Mucosa of descending colon (tissue), 3 donors: Measurements from ENCODE around the gene SPP2. TPM values are rescaled to one million over a fixed set of nuclear protein-coding genes. Genes with fewer than 3 reads are reported as not detected.

ENCODE experiments used
- ATAC-seq: fragments of 200-7000 bp; cut with Tn5 transposase; one replicate; pipeline ENCODE4 v1.9.1; 2020; ENCODE audit warnings: mild to moderate bottlenecking, moderate library complexity
- DNase-seq, 3 donors: peaks; one replicate each; pipeline ENCODE4 v3.0.0-alpha.2; 2020
- H3K36me3 ChIP-seq: fragments of 200-600 bp; one replicate; pipeline ENCODE4 v1.8.0; 2021; ENCODE audit warnings: low read depth, mild to moderate bottlenecking
- H3K4me1 ChIP-seq: fragments of 200-600 bp; one replicate; pipeline ENCODE4 v1.8.0; 2021; ENCODE audit warnings: low read depth, mild to moderate bottlenecking
- H3K4me3 ChIP-seq: fragments of 200-600 bp; one replicate; pipeline ENCODE4 v1.8.0; 2021; ENCODE audit warnings: mild to moderate bottlenecking
- H3K9me3 ChIP-seq: fragments of 200-600 bp; one replicate; pipeline ENCODE4 v1.8.0; 2021; ENCODE audit warnings: mild to moderate bottlenecking
- CTCF ChIP-seq: fragments of 200-600 bp; IDR thresholded peaks from one replicate; pipeline ENCODE4 v1.8.0; 2022; ENCODE audit warnings: antibody characterized with exemption, mild to moderate bottlenecking
- intact Hi-C, 2 donors: fragments of 100-400 bp; cut with DNase I in 1 of 2; cut with micrococcal nuclease in 1 of 2; formaldehyde crosslinking; loops; one replicate each; pipeline versions ENCODE4 v1.11.0 to v1.11.1; 2022; cut with DNase I, micrococcal nuclease
- total RNA-seq, 3 donors: library from RNA; stranded (reverse); fragmentation: NEBNext Ultra II Directional in 2 of 3; extraction: Animal tissue kit (Norgen Biotek cat#: 25700) in 2 of 3; gene quantifications; one replicate each; pipeline versions ENCODE4 v1.2.1 to v1.2.4, GENCODE V29; 2021 to 2023
- donor health status: DM: no; HTN: no; CAD: no; lungs with moderate emphysema.
- donor health status: DM: no; HTN: no; CAD: no.
- donor health status: DM: no; HTN: yes; CAD: no.

SPP2 gene
- total RNA-seq, 3 donors from 2014 or later: not detected

GRCh38 chr2:234100686-234101085, 50.2 kb downstream of the SPP2 start:
- no peak for TF ChIP-seq CTCF
- DNase-seq (no peak), ATAC-seq (peak; percentile 37)
- intact Hi-C loops: no loop called here
- no peaks in the 10 kb centered on the region for H3K9me3 ChIP-seq
- no peaks in the 10 kb centered on the region for H3K4me1 ChIP-seq
- H3K4me3 ChIP-seq: no peak overlapping the region
- H3K36me3 ChIP-seq: no peaks in the 10 kb centered on the region

- Histone ChIP-seq H3K4me3 (no peak overlapping the region), H3K36me3 (no peaks in the 10 kb centered on the region), H3K9me3 (no peaks in the 10 kb centered on the region), H3K4me1 (no peaks in the 10 kb centered on the region)
- ATAC-seq (peak; percentile 86), DNase-seq (peak in 1 of 3 donors; percentile 18)
- no peak for TF ChIP-seq CTCF
- intact Hi-C loops: no loop called here
These were observed 51.6 kb downstream of the SPP2 start for GRCh38 chr2:234102112-234102511.

GRCh38 chr2:234107861-234108260, 57.4 kb downstream of the SPP2 start:
- ATAC-seq: no peak
- Histone ChIP-seq H3K4me3 (no peak overlapping the region), H3K9me3 (no peaks in the 10 kb centered on the region), H3K4me1 (no peaks in the 10 kb centered on the region), H3K36me3 (no peaks in the 10 kb centered on the region)
- TF ChIP-seq CTCF: no peak
- intact Hi-C loops: no loop called here
- DNase-seq: no peak

- no peak for TF ChIP-seq CTCF
- no peaks in the 10 kb centered on the region for H3K36me3 ChIP-seq
- ATAC-seq (no peak), DNase-seq (no peak)
- intact Hi-C loops: no loop called here
- no peaks in the 10 kb centered on the region for H3K9me3 ChIP-seq
- no peaks in the 10 kb centered on the region for H3K4me1 ChIP-seq
- no peak overlapping the region for H3K4me3 ChIP-seq
These were observed 58.8 kb downstream of the SPP2 start for GRCh38 chr2:234109321-234109720.

- intact Hi-C loops: no loop called here
- no peak for ATAC-seq
- no peak for DNase-seq
- no peaks in the 10 kb centered on the region for H3K36me3 ChIP-seq
- H3K4me3 ChIP-seq: no peak overlapping the region
- TF ChIP-seq CTCF: no peak
- no peaks in the 10 kb centered on the region for H3K4me1 ChIP-seq
- no peaks in the 10 kb centered on the region for H3K9me3 ChIP-seq
These were observed 59.7 kb downstream of the SPP2 start for GRCh38 chr2:234110219-234110618.

- DNase-seq: no peak
- intact Hi-C loops: no loop called here
- ATAC-seq: no peak
- no peaks in the 10 kb centered on the region for H3K9me3 ChIP-seq
- H3K36me3 ChIP-seq: no peaks in the 10 kb centered on the region
- TF ChIP-seq CTCF: no peak
- H3K4me3 ChIP-seq: no peak overlapping the region
- no peaks in the 10 kb centered on the region for H3K4me1 ChIP-seq
These were observed 61.0 kb downstream of the SPP2 start for GRCh38 chr2:234111523-234111922.
